H1 (cell line): ENCODE results near the gene SLC43A1. TPM values are rescaled to one million over a fixed set of nuclear protein-coding genes. Genes with fewer than 3 reads are reported as not detected.

Experiments
- CHD7 ChIP-seq: fragments of 300-600 bp; sonication (generic); IDR thresholded peaks from 2 replicates; pipeline ENCODE4 v1.7.1; 2012; ENCODE audit warnings: low read length, moderate library complexity, mild to moderate bottlenecking, inconsistent platforms; ENCODE audit not compliant: insufficient replicate concordance
- CREB1 ChIP-seq: IDR thresholded peaks from 2 replicates; pipeline ENCODE4 v1.6.1; 2012; ENCODE audit warnings: inconsistent platforms
- FOSL1 ChIP-seq: IDR thresholded peaks from 2 replicates; pipeline ENCODE4 v1.6.1; 2011; ENCODE audit warnings: mild to moderate bottlenecking, low read depth, low read length, moderate library complexity; ENCODE audit not compliant: insufficient read depth
- NRF1 ChIP-seq: IDR thresholded peaks from 2 replicates; pipeline ENCODE4 v1.6.1; 2011; ENCODE audit warnings: mild to moderate bottlenecking, low read depth, low read length, improper control_type of control experiment
- RBBP5 ChIP-seq: IDR thresholded peaks from 2 replicates; pipeline ENCODE4 v1.7.1; 2012; ENCODE audit warnings: low read depth, mild to moderate bottlenecking, inconsistent platforms, low read length, moderate library complexity, borderline replicate concordance
- SUZ12 ChIP-seq: fragments of 200-600 bp; sonication (generic); IDR thresholded peaks from 2 replicates; pipeline ENCODE4 v1.6.1; 2012; ENCODE audit warnings: mild to moderate bottlenecking, inconsistent platforms, low read length, moderate library complexity, mixed read lengths
- polyA plus RNA-seq, 7 experiments: library from polyadenylated mRNA; depleted of rRNA in 3 of 7; stranded (reverse) in 5 of 7; unstranded in 2 of 7; fragments of >200 nt in 5 of 7; fragments of 200-250 nt in 2 of 7; gene quantifications; 1 replicate in 5 of 7; 2 replicates in 1 of 7; 4 replicates in 1 of 7; pipeline versions ENCODE4 v1.2.1 to v1.2.3, GENCODE V29; 2011 to 2013; ENCODE audit warnings: missing spikeins in 2 of 7, mixed read lengths in 2 of 7
- total RNA-seq: library from RNA; stranded (reverse); fragmentation: NEBNext Ultra II Directional; extraction: Animal tissue kit (Norgen Biotek cat#: 25700); gene quantifications from 2 replicates; pipeline ENCODE4 v1.2.1, GENCODE V29; 2021

The SLC43A1 gene
- total and polyA plus RNA-seq, 2 of the 8 experiments (the other 6 are each of a cell fraction or from before 2014, with no cell fraction given), result 34.5 to 58.0 TPM

GRCh38 chr11:57453543-57454177 lies 61.8 kb downstream of the SLC43A1 start (continued):
- TF ChIP-seq CHD7, result no peak
- TF ChIP-seq SUZ12, result no peak
- no peak for TF ChIP-seq RBBP5
- TF ChIP-seq FOSL1, result no peak
- no peak for TF ChIP-seq NRF1
- TF ChIP-seq CREB1, result no peak
